GM12878 (cell line): Measurements from ENCODE around the gene NUP210L. TPM values are rescaled to one million over a fixed set of nuclear protein-coding genes. Genes with fewer than 3 reads are reported as not detected.

ENCODE experiments used
- BMI1 ChIP-seq: fragments of 450-650 bp; IDR thresholded peaks from 2 replicates; pipeline ENCODE4 v1.6.1; 2016; ENCODE audit warnings: mild to moderate bottlenecking, moderate library complexity, borderline replicate concordance
- CBX5 ChIP-seq: sonication (generic); IDR thresholded peaks from 2 replicates; pipeline ENCODE4 v1.6.1; 2016; ENCODE audit warnings: low read depth, moderate library complexity, mild to moderate bottlenecking, inconsistent platforms
- CUX1 ChIP-seq: IDR thresholded peaks from 2 replicates; pipeline ENCODE4 v1.6.1; 2012; ENCODE audit warnings: improper control_type of control experiment, low read depth, low read length; ENCODE audit not compliant: insufficient replicate concordance
- FOXK2 ChIP-seq: fragments of 450-650 bp; IDR thresholded peaks from 2 replicates; pipeline ENCODE4 v1.6.1; 2017; ENCODE audit warnings: mild to moderate bottlenecking, moderate library complexity
- HCFC1 ChIP-seq: fragments of 150-350 bp; IDR thresholded peaks from 2 replicates; pipeline ENCODE4 v1.6.1; 2014; ENCODE audit warnings: low read length
- MEF2A ChIP-seq: IDR thresholded peaks from 2 replicates; pipeline ENCODE4 v1.6.1; 2011; ENCODE audit warnings: low read depth, mild to moderate bottlenecking, low read length, moderate library complexity; ENCODE audit not compliant: insufficient read depth
- SREBF2 ChIP-seq: IDR thresholded peaks from 2 replicates; pipeline ENCODE4 v1.6.1; 2012; ENCODE audit warnings: mild to moderate bottlenecking, low read length
- ZBTB11 ChIP-seq: fragments of 450-650 bp; formaldehyde crosslinking; IDR thresholded peaks from 2 replicates; pipeline ENCODE4 v1.5.0; 2022; ENCODE audit warnings: mild to moderate bottlenecking, missing genetic modification characterization
- ZBTB4 ChIP-seq: fragments of 450-650 bp; formaldehyde crosslinking; IDR thresholded peaks from 2 replicates; pipeline ENCODE4 v1.4.0; 2022; ENCODE audit warnings: mild to moderate bottlenecking, moderate library complexity
- polyA plus RNA-seq, 11 experiments: library from polyadenylated mRNA; depleted of rRNA in 4 of 11; unstranded in 6 of 11; stranded (reverse) in 5 of 11; fragments of >200 nt; fragmentation: Nextera tagmentation in 4 of 11; fragmentation: Illumina TruSeq in 1 of 11; extraction: Ambion mirVana in 4 of 11; extraction: Trizol in 1 of 11; gene quantifications; 1 replicate in 1 of 11; 2 replicates in 10 of 11; pipeline versions ENCODE4 v1.2.1 to v1.2.3, GENCODE V29; 2011 to 2016; ENCODE audit warnings: inconsistent platforms in 2 of 11, missing spikeins in 2 of 11, low read depth in 1 of 11
- total RNA-seq, 4 experiments: library from RNA; depleted of rRNA in 3 of 4; stranded (reverse); fragments of >200 nt in 3 of 4; fragmentation: Illumina TruSeq in 1 of 4; extraction: Trizol in 1 of 4; gene quantifications; 2 replicates each; pipeline versions ENCODE4 v1.2.1 to v1.2.3, GENCODE V29; 2013 to 2021

Gene NUP210L
- total and polyA plus RNA-seq, 10 of the 15 experiments (the other 5 are each of a cell fraction or from before 2014, with no cell fraction given), result 0.04 to 0.08 (median 0.07) TPM; not detected in 7

- TF ChIP-seq CUX1 (no peak), FOXK2 (no peak), SREBF2 (no peak), ZBTB11 (no peak), ZBTB4 (CRISPR knock-in tag) (no peak), HCFC1 (no peak), BMI1 (no peak), MEF2A (no peak), CBX5 (no peak)
These were observed 12.5 kb downstream of the NUP210L start (continued) for GRCh38 chr1:154142358-154142757.
